Bronchial epithelial cell (primary cell): ENCODE measurements around the gene CHSY1. TPM values are rescaled to one million over a fixed set of nuclear protein-coding genes. Genes with fewer than 3 reads are reported as not detected.

ENCODE experiments used
- total RNA-seq: library from RNA; depleted of rRNA; stranded (reverse); fragments of >200 nt; gene quantifications from 2 replicates; pipeline ENCODE4 v1.2.1, GENCODE V29; 2014

CHSY1 gene
- total RNA-seq, 1 donor from 2014 or later: 21.6 TPM

Other genes starting within 250 kb of the CHSY1 start
- gene SELENOS, start 25.4 kb upstream of the CHSY1 start, total RNA-seq: 143 and 162 TPM in 2 replicates
- gene SNRPA1, start 43.2 kb upstream of the CHSY1 start, total RNA-seq: 21.6 and 22.7 TPM in 2 replicates
- gene PCSK6, start 237.7 kb upstream of the CHSY1 start, total RNA-seq: 6.8 and 12.3 TPM in 2 replicates